ENCODE data around the gene OR10A2.

- no peak for TF ChIP-seq POLR2A (IDR thresholded peaks at IDR 0.05; ENCODE audit: low read depth, low read length)
- TF ChIP-seq POLR2AphosphoS5 (IDR thresholded peaks at IDR 0.05; ENCODE audit: low read depth, low read length) = no peak
- no peak for TF ChIP-seq TAF1 (IDR thresholded peaks at IDR 0.05; ENCODE audit: low read depth, low read length)
Observed at GRCh38 chr11:6875761-6876160, 12.9 kb downstream of the OR10A2 start.
